NCI-H748 (cell line): ENCODE data around the gene DENND4A.

Source experiments
- DNase-seq: peaks from one replicate; lab custom pipeline; 2025; ENCODE audit not compliant: unreplicated experiment; lab: John Stamatoyannopoulos, UW

The DENND4A gene

GRCh38 chr15:65688462-65688861 is 103.6 kb downstream of the DENND4A start:
- no peak for DNase-seq

- no peak for DNase-seq
Measured at GRCh38 chr15:65682404-65682911, 109.6 kb downstream of the DENND4A start.

DNA sequence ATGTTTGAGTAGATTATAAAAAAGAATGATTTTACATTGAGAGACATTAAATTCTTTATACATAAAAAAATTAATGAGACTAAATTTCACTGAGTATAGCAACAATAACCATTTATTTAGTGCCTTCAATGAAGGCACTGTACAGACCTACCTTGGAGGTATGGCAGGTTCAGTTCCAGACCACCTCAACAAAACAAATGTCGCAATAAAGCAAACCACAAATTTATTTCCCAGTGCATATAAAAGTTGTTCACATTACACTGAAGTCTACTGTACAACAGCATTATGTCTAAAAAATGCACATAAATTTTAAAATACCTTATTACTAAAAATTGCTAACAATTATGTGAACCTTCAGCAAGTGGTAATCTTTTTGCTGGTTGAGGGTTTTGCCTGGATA is 111.5 kb downstream of the DENND4A start:
- DNase-seq = no peak

DNA sequence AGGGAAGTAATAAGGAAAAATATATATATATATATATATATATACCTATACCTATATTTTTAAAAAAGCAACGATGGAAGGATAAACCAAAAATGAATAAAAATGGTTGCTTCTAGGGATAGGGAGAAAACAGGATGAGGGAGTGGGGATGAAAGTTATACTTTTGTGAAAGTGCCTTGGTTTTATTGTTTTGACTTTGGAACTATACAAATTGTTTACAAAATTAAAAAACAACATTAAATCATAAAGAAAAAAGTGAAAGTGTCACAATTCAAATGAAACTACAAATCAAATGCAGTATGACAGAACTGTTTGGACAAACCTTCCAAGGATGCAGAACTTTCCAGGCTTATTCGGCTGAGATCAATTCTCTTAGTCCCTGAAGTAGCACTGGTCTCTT is 116.0 kb downstream of the DENND4A start:
- DNase-seq = no peak

- DNase-seq = no peak
Measured at GRCh38 chr15:65675551-65675950, 116.5 kb downstream of the DENND4A start.

DNA sequence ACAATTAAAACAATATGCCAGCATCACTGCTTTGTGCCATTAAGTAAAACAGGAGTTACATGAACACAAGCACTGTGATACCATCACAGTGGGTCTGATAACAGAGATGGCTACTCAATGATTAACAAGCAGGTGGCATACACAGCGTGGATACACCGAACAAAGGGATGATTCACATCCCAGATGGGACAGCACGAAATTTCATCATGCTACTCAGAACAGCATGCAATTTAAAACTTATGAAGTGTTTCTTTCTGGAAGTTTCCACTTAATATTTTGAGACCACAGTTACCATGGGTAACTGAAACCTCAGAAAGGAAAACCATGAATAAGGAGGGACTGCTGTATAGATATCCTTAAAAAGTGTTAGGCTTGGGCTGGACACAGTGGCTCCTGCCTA is 125.8 kb downstream of the DENND4A start:
- no peak for DNase-seq

- no peak for DNase-seq
Measured at GRCh38 chr15:65663521-65663920, 128.6 kb downstream of the DENND4A start.

GRCh38 chr15:65660927-65661326 is 131.2 kb downstream of the DENND4A start:
- no peak for DNase-seq

DNA sequence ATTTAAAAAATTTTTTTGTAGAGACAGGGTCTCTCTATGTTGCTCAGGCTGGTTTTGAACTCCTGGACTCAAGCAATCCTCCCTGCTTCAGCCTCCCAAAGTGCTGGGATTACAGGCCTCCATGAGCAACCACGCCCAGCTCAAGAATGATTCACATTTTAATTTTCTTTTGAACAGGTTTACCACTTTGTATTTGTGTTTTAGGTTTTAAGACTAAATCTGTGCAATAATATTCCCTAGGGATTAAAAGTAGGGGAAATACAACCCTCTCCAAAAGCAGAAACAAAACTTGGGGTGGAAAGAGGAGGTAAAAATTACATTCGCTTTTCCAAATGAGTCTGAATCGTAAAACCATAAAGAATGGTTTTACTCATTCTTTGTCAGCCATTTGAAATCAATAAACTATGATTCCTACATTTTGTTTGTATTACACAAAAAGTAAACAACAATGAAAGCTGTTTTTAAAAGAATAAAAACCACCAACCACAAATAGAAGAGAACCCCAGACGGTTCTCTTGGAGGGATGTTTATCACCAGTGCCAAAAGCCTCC is 132.5 kb downstream of the DENND4A start:
- no peak for DNase-seq

GRCh38 chr15:65655457-65655856 is 136.6 kb downstream of the DENND4A start:
- DNase-seq = no peak

GRCh38 chr15:65655026-65655425 is 137.1 kb downstream of the DENND4A start:
- DNase-seq = no peak

DNA sequence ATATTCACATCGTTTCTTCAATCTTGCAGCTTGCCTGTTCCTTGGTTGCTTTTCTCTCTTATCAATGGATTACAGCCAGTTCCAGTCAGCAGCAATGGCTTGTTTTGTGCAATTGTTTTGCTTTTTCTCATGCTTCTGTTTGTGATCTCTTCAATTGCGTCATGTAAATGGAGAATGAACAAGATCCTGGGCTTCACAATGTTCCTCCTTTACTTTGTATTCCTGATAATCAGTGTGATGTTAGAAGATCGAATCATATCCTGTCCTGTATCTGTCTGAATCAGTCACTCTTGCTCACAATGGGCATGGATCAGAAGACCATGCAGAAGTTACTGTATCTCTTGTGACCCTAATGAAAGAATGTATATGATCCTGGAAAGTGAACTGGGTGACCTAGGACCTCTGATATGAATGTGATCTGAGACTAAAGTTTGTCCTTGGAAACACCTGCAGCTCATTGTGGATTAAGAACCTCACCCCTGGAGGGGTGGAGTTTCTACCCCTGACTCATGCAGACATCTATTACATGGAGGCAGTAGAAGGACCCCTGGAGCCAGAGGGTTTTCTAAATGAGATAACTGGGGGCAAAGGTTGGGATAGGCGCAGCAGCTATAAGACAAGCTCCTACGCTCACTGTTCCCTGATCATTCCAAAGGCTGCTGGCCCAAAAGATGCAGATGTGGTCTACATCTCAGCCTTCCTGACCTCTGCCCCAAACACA is 138.1 kb downstream of the DENND4A start:
- DNase-seq = no peak

DNA sequence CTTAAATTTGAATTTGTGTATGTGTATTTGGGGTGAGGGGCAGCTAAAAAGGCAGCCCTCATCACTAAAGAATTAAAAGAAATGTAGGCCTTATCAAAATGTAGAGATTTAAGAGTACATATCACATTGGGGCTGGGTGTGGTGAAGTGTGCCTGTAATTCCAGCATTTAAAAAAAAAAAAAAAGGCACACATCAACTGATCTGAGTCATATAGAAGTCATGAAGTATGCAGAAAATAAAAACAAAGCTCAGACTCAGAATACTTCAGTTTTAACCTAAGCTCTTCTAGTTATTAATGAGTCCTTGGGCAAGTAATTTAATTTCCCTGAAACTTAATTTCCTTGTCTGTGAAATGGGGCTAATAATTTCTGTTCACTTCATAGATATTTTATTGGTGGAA is 138.8 kb downstream of the DENND4A start:
- no peak for DNase-seq

- DNase-seq = no peak
Measured at GRCh38 chr15:65651831-65652749, 140.0 kb downstream of the DENND4A start.

GRCh38 chr15:65651042-65651322 is 141.1 kb downstream of the DENND4A start:
- DNase-seq = no peak

DNA sequence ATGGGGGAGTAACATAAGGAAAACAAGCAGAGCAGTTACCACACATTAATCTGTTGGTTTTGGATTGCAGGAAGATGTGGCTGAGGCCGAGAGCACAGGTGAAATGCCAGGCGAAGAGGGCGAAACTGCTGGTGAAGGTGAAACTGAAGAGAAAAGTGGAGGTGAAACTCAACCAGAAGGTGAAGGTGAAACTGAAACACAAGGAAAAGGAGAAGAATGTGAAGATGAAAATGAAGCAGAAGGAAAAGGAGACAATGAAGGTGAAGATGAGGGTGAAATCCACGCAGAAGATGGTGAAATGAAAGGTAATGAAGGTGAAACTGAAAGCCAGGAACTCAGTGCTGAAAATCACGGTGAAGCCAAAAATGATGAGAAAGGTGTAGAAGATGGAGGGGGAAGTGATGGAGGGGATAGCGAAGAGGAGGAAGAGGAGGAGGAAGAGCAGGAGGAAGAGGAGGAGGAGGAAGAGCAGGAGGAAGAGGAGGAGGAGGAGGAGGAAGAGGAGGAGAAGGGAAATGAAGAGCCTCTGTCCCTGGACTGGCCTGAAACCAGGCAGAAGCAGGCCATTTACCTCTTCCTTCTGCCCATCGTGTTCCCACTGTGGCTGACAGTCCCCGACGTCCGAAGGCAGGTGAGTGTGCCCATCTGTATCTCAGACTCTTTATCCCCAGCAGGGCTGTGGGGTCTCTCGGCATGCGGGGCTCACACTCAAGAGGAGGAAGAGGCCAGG is 141.6 kb downstream of the DENND4A start:
- DNase-seq = no peak

DNA sequence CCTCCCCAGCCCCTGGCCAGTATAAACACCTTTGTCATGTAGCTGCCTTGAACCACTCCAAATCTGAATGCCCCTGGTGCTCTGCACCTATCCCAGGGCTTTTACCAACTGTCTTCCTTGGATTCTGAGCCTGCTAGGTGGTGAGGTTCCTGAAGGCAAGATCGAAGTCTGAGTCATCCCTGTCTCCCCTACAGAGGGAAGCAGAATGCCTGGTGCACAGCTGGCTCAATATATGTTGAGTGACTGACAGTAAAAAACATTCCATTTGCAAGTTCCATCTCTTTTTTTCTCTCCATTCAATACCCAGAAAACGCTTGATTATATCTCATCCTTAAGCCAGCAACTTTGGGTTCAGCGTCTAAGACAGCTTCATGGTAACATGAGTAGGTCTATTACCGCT is 145.6 kb downstream of the DENND4A start:
- DNase-seq = no peak

GRCh38 chr15:65645392-65645791 is 146.7 kb downstream of the DENND4A start:
- DNase-seq = no peak

DNA sequence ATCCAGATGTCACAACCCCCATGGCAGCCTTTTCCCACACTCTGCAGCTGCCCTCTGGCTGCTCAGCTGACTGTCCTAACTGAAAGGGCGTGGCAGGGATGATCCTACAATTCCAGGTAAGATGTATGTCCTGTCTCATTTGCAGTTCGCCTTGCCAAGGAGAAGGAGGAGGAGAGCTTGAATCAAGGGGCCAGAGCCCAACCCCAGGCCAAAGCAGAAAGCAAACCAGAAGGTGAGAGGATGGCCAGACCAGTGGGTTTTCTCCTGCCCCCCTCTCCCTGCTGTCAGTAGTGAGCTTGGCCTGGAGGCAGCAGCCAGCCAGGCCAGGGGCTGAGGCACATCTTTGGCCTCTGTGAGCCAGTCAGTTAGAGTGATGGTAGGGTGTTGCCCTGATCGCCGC is 147.8 kb downstream of the DENND4A start:
- DNase-seq = no peak

DNA sequence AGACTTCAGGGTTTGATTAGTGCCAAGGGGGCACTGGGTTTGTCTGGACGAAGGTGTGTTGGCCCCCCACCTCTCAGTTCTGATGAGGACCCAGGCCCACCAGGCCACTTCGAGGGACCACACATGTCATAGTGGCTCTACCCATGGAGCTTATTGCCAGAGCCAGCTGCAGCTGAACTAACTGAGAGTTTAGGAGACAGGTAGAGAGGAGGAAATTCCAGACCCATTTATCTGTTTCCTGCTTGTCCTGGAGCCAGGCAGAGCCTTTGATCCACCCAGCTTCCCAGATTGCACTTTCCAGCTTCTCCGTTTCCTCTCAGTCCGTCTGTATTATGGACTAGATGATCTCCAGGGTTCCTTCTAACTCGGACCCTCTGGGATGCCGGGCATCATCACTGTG is 149.5 kb downstream of the DENND4A start:
- DNase-seq = no peak

DNA sequence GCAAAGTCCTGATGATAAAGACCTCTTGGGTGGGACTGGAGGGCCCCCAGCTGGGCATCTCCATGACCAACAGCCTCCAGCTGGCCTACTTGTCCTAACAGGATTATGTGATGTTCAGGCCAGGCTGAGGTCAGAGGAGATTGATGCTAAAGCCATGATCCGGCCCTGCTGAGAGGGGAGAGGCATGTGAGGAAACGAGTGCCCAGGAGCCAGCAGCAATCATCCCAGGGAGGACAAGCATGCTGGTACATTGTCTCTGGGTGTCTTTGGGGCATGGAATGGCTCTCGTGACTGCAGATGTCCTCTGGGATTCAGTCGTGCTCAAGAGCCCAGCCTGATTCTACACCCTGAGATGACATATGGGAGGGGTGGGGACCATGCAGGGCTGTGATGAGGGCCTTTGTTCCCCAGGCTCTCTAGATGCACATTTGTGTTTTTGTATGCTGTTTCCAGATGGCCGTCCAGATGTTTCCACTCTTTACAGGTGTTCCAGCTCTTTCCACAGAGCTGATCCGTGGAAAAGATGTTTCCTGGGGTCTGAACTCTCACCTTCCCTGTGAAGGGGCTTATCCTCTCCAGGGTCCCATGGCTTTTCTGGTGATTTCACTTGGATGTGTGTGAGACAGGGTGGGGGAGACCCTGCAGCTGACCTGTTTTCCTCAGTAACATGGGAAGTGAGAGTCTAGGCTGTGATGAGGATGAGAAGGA is 150.2 kb downstream of the DENND4A start:
- peak; percentile 12 for DNase-seq
